ENCODE results near the gene ADRB2.

ADRB2 gene

DNA sequence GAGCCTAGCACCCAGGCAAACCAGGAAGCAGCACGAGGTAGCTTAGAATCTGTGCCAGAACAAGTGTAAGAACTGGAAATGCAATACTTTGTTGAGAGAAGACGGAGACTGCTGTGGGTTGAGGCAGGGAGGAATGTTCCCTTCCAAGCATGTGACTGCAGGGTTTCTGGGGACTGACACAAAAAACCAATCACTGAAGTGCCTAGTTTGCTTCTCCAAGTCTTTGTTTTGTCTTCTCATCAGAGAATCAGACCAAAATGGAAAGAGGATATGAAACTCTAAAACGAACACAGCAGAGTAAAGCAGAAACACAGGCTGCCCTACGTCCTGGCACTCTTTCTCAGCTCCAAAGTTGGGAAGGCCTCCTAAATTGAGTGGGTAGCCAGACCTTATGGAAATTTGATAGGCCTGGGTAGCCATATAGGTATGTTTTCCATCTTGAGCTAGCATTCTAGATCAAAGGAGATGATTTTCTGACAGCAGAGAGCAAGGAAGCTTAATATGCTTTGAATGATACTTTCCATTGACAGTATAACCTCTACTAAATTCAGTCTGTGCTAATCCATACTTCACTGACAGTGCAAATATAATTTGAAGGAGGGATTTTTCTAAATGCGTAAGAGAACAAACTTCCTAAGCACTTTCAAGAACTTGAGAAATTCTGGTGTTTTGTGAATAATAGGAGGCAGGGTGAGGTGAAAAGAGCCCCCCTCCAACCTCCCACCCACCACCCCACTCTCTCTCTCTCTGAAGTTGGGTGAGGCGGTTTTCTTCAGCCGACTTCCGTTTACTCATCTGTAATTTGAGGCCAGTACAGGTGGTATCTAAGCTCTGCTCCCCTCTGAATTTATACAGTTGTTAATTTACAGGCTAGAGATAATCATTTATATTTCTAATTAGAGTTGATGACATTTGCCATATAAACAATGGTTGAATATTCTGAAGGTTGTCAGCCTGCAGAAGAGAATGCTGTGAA is 5.5 kb downstream of the ADRB2 start:
- no peak for DNase-seq (ENCODE audit: low spot score)

DNA sequence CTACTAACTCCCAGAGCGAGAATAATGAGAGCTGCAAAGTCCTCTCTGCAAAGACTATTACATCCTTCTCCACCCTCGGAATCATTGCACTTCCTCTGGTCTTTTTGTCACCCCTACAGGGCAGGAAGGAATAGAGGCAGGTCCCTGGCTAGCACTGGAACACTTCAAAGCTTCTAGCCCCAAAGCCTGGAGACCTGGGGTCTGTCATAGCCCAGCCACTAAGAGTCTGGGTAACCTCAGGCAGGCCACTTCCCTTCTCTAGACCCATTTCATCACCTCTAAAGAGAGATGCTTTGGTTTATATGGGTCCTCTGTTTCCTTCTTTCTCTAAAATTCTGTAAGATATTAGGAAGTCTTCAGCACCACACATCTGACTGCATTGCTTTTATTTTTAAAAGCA is 6.7 kb downstream of the ADRB2 start:
- DNase-seq (ENCODE audit: low spot score), result no peak

DNA sequence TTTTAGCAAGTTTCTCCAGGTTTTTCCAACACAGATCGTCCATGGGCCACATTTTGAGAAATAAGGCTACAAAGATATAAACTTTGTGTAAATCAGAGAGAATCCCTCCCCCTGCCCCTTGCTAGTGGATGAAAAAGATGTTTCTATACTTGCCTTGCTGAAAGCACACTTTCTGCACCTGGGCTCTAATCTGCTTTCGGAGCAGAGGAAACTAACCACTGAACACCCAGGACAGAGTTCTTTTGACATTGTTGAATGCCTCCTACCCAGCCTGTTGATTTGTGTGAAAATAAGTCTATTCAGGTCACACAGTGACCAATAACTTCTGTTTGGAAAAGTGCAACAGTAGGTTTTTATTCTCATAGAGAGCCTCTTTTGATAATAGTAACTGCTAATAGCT is 7.5 kb downstream of the ADRB2 start:
- no peak for DNase-seq (ENCODE audit: low spot score)

DNA sequence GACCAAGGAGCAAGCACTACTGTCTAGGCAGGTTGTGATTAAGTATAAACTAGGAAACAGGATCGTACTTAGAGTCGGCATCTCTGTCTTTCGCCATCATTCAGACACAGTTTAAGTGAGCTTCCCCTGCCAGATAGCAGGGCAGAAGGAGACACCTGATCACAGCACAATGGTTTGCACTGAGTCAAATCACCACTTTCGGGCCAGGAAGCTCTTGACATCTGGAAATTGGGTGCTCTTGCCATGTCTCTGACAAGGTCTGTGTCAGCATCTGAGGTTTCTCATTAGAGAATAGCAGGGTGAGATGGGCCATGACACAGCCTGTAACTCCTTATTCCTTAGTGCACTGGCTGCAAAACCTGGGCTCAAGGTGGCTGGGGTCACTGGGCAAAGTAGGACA is 8.3 kb downstream of the ADRB2 start:
- no peak for DNase-seq (ENCODE audit: low spot score)

DNA sequence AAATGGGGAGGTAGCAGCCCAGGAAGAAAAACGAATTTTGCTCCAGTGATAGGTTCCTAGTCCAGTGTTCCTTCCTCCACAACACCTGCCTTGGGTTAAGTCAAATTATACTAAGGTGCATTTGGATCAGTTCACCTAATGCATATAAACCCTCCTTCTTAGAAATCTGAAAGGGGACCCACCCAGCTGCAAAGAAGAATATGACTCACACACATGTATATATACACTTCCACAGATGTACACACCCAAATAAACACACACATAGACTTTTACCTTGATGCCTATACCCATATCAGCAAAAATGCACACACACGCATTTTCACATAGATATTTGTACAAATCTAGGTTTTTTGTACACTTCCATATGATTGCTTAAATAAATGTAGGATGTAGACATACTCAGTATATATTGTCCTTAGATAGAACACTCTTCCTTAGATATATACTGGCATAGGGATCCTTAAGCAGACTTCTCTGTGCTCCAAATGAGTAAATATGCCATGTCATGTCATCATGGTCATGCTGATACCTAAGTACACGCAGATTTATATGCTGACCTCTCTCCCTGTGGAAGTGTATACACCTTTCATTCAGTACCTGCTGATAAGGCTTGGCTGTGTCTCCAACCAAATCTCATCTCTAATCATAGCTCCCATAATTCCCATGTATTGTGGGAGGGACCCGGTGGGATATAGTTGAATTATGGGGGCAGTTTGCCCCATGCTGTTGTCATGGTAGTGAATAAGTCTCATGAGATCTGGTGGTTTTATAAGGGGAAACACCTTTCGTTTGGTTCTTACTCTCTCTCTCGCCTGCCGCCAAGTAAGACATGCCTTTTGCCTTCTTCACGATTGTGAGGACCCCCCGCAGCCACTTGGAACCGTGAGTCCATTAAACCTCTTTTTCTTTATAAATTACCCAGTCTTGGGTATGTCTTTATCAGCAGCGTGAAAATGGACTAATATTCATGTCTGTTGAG is 10.2 kb downstream of the ADRB2 start:
- DNase-seq (ENCODE audit: low spot score), result no peak

DNA sequence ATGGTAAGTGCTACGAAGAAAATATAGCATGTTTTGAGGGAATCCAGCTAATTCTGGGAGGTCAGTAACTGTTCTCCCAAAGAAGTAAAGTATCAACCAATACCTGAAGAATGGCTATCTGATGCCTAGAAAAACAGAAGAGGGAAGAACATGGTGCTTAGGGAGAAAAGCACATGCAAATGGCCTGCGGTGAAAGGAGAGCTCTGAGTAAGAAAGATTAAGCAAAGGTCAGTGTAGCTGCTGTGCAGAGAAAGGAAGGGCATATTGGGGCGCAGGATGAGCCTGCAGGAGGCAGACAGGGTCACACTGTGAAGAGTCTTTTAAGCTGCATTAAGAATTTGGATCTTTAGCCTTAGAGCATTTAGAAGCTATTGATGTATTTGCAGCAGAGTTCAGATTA is 11.0 kb downstream of the ADRB2 start:
- DNase-seq (ENCODE audit: low spot score), result no peak

DNA sequence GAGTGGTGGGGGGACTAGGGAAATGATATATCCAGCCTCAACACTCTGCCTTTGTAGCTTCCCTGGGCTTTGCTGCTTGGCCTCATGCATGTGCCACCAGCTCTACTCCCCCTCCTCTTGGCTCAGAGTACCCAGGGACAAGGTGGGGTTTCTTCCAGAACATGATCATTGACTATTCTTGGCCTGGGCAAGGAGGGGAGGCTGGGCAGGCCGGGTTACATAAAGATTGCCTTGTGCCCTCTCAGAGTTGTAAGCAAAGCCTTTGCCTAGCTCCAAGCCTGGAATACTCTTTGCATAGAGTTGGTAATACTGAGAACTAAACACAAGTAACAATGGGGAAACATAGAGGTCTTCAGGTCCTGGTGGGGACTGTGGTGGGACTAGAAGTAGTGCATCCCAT is 11.9 kb downstream of the ADRB2 start:
- DNase-seq (ENCODE audit: low spot score), result no peak

DNA sequence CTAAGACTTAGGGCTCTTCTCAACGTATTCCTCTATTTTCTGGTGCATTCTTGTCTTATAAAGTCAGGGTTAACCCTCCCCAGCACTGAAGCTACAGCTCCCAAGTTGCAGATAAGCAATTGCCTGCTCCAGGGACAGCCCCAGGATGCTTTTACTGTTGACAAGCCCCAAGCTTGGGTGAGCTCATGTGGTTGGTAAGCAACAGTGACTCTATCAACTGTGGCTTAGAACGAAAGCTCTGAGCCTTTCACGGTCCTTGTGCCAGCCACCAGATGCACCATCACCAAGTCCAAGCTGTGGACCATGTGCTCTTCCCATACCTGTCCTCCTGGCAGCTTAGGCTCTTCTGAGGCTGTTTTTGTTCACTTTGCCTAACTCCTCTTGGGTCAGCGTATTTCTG is 13.5 kb downstream of the ADRB2 start:
- DNase-seq (ENCODE audit: low spot score), result no peak

DNA sequence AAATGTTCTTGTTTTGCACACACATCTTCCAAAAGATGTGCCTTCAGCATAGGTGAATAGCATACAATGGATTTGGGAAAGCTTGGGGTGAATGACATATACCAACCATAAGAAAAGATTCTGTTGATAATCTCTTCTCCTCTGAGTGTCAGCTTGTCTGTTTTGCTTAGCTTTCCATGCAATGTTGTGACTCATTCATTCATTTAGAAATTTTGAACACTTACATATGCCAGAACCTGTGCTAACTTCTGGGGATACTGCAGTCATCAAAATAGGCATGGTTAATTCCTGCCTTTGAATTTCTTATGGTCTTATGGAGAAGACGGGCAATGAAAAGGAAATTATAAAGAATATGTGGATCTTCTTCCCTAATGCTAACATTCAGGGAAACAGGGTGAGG is 14.1 kb downstream of the ADRB2 start:
- no peak for DNase-seq (ENCODE audit: low spot score)

DNA sequence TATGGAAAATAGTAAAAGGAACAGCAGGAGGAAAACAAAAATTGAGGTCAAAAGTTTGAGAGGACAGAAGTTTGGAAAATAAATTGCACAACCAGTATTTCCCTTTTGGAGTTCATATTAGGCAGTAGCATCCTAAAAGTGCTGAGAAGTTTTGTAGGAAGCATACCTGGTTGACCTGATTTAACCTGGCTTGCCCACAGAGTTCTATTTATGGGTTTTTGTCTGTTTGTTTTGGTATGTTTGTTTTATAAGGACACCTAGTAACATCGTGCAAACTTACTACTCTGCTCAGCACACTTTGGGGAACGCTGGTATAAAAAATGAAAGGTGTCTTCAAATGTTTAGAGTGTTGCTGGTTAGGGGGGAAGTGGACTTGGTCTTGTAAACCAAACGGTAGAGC is 15.1 kb downstream of the ADRB2 start:
- no peak for DNase-seq (ENCODE audit: low spot score)

DNA sequence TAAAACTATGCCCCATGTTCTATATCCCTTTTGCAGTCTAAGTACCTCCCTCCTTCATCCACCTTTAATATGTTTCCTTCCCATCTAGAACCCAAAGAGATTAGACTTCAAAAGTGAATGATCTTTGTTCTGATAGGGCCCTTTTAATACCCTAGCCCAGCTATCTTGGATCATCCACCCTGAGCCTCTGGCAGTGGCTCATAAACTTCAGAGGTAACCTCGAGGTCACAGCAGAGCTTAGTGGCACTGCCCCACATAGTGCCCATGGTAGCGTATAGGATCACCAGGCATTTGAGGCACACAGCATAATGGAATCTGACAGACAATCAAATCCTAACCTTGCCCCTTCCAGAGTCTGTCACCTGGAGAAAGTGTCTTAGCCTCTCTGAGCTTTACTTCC is 15.8 kb downstream of the ADRB2 start:
- no peak for DNase-seq (ENCODE audit: low spot score)

DNA sequence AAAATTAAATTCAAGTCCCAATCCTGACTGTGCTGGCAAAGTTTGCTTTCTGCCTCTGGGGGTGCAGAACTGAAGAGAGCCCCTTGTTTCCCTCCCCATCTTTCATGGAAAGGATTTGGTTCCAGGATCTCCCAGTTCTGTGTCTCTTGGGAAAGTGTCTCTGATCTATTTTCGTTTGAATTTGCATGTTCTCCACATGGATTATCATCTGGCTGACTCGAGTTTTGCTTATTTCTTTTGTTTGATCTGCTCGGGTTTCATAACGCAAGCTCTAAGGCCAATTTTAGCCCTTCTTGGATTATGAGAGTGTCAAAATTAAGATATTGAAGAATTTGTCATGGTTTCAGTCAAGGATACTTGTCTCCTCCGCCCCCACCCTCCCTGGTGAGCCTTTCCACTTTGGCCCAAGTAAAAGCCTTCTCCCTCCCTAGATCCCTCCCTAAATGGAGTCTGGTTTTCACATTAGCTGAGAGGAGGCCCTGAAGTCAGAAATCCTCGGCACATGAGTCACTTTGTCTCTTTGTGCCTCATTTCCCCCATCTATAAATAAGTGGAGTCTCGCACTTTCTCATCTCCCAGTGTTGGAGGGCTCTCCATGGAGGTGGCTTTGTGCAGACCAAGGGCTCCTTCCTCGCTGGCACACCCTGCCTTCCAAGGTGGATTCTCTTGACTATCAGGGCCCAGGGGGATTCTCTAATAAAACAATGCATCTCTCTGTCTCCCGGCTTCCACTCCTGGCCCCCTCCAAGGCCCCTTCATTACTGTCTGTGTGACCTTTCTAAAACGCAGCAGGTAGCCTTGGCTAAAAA is 17.3 kb downstream of the ADRB2 start:
- no peak for DNase-seq (ENCODE audit: low spot score)

DNA sequence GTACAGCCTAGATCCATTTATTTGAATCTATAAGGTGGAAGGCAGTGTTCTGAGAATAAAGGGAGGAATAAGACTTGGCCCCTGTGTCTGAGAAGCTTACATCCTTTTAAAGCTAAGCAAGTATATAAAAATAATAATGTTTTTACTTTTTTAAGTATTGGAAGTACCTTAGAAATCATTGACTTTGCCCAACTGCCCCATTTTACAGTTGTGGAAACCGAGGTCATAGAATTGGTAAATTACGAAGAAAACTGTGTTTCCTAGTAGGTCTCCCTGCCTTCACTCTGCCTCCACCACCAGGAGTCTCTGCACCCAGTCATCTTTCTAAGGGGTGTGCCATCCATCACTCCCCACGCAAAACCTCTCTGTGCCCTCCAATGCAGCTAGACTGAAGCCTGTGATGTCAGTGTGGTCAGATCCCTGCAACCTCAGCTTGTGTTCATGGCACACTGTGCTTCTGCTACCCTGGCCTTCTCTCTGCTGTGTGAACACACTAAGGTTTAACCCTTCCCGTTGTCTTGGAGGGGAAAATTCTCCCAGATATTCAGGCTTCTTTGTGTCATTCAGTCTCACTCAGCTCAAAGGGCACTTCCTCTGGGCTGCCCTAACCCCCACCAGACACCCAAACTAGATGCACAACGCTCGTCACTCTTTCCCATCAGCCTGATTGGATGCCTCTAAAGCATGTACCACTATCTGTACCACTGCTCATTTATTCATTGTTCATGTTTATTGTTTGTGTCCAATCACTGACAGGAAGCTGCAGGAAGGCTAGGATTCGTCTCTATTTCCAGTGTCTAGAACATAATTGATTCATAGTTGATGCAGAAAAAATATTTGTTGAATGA is 18.2 kb downstream of the ADRB2 start:
- DNase-seq (ENCODE audit: low spot score), result no peak

DNA sequence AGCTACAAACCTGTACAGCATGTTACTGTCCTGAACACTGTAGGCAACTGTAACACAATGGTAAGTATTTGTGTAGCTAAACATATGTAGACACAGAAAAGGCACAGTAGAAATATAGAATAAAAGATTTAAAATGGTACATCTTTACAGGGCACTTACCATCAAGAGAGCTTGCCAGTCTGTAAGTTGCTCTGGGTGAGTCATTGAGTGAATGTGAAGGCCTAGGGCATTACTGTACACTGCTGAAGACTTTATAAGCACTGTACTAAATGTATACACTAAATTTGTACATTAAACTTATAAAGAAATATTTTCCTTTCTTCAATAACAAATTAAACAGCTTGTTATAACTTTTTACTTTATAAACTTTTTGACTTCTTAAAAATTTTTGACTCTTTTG is 20.5 kb downstream of the ADRB2 start:
- no peak for DNase-seq (ENCODE audit: low spot score)

DNA sequence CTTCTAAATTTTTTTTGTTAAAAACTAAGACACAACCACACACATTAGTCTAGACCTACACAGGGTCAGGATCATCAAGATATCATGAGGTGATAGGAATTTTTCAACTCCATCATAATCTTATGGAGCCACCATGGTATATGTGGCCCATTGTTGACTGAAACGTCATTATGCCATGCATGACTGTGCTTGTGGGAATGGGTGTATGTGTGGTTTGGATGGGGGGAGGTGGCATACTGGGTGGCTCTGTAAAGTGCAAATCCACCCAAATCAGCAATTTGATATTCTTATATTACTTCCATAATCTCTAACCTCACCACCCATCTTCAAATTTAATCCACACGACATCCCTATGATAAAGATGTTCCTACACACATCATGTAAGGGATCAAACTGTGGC is 21.0 kb downstream of the ADRB2 start:
- DNase-seq (ENCODE audit: low spot score), result no peak

DNA sequence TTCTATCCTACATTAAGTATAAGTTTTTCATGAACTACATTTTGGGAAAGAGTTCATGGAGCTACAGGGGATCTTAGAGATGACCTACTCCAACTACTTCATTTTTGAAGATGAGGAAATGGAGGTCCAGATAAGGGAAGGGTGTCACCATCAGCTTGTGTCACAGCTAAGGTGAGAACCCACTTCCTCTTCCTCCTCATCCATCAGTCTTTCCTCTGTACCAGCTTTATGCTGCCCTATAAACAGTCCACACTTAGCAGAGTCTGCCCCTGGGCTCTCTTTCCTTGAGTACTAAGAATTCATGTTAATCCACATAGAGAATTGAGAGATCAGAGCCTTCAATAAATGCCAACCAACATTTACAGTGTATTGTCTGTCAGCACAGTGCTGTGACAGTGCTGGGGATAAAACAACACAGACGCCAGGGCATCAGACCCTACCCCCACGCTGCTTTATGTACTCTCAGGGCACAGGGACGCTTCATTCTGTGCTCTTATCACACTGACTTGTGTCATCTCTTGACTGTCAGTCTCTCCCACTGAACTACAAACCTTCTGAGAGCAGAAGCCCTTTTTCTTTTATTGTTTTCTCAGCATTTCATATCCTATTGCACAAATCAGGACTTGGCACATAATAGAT is 22.1 kb downstream of the ADRB2 start:
- no peak for DNase-seq (ENCODE audit: low spot score)

DNA sequence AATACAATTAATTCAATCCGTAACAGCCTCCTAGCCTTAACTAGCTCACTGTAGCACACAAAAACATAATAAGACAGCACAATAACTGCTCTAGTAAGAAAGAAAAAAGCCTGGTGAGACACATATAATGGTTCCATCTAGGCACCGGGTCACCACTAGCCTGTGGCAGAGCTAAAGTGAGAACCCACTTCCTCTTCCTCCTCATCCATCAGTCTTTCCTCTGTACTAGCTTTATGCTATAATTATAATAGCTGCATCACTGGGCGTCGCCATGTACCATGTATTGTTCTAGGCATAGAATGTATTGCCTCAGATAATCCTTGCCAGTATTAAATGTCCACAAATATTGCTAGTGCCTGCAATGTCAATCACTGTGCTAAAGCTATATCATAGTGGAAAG is 23.1 kb downstream of the ADRB2 start:
- no peak for DNase-seq (ENCODE audit: low spot score)

DNA sequence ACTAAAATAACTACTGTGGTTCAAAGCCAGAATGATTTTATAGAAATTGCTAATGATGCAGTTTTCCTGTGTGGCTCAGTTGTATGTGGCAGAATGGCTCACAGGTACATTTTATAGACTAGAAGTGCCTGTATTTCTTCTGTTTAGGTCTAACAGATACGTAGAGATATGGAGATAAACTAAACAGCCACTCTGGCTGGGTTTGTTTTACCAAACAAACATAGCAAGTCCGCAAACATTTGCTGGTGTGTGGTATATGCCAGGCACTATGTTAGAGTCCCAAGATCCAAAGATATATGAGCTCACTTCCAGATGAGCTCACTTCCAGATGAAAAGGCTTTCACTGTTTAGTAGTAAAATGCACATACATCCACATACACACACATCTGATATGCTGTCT is 24.4 kb downstream of the ADRB2 start:
- no peak for DNase-seq (ENCODE audit: low spot score)

DNA sequence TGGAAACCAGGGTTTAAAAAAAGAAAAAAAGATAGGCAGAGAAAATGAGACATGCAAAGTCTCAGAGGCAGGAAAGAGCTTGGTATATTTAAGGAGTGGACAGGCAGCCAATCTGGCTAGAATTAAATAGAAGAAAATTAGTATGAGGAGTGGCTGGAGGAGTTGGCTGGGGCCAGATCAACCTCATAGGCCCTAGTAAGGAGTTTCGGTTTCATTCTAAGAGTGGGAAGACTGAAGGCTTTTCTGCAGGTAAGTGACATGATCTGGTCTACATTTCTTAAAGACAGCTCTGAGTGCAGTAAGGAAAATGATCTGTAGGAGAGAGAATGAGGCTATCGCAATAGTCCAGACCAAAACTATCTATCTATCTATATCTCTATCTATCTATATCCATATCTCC is 27.5 kb downstream of the ADRB2 start:
- no peak for DNase-seq (ENCODE audit: low spot score)

DNA sequence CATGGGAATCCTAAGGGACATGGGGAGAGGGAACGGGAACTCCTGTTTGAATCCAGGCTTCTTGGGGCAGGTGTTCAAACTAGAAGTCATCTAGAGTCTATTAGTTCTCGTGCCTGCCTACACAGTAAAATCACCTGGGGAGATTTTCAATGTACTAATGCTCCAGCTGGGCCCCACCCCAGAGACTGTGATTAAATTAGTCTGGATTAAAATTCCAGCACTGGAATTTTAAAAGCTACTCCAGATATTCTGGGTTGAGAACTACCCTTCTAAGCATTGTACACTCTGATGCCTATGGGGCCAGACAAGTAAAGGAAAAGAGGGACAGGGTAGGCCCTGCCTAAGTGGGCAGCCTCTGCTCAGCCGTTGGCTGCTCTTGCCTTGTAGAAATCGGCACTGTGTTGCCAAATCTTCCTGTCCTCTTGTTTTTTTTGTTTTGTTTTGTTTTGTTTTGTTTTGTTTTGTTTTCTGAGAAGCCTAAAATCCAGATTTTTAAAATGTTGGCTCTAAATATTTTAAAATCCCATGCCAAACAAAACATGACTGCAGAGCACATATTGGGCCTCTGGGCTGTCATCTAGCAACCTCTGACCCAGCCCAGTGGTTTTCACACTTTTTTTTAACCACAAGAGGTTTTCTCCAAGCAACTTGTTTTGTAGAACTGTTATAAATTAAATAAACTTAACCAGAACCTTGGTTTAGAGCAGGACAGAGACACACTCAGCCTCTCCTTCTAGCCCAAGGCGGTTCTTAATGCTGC is 29.0 kb downstream of the ADRB2 start:
- DNase-seq (ENCODE audit: low spot score), result no peak
